NCI-H510A (cell line): ENCODE results near the gene RPL29.

Source experiments
- DNase-seq: peaks from one replicate; lab custom pipeline; 2025; lab: John Stamatoyannopoulos, UW

Gene RPL29

GRCh38 chr3:51963951-51964451 lies 31.7 kb downstream of the RPL29 start:
- DNase-seq: no peak

- no peak for DNase-seq
Observed at GRCh38 chr3:51962854-51963530, 32.7 kb downstream of the RPL29 start.

GRCh38 chr3:51961602-51962569 lies 33.8 kb downstream of the RPL29 start:
- DNase-seq: no peak

- no peak for DNase-seq
Observed at GRCh38 chr3:51961011-51961410, 34.7 kb downstream of the RPL29 start.

- DNase-seq: no peak
Observed at GRCh38 chr3:51960386-51960785, 35.3 kb downstream of the RPL29 start.

- DNase-seq: no peak
Observed at GRCh38 chr3:51959651-51960050, 36.0 kb downstream of the RPL29 start.

- no peak for DNase-seq
Observed at GRCh38 chr3:51958603-51959521, 36.8 kb downstream of the RPL29 start.

GRCh38 chr3:51957520-51958205 lies 38.0 kb downstream of the RPL29 start:
- DNase-seq: no peak

GRCh38 chr3:51955893-51956770 lies 39.6 kb downstream of the RPL29 start:
- no peak for DNase-seq

- DNase-seq: no peak
Observed at GRCh38 chr3:51955175-51955892, 40.4 kb downstream of the RPL29 start, which contains the start of gene GPR62. TSS of gene GPR62 (plus strand) at chr3:51955381. CDS start at chr3:51955653, 272 bp downstream.

GRCh38 chr3:51954713-51955112 lies 41.0 kb downstream of the RPL29 start:
- DNase-seq: no peak

- no peak for DNase-seq
Observed at GRCh38 chr3:51954105-51954504, 41.6 kb downstream of the RPL29 start.

GRCh38 chr3:51953445-51953844 lies 42.2 kb downstream of the RPL29 start:
- peak; percentile 23 for DNase-seq

GRCh38 chr3:51950899-51951298 lies 44.8 kb downstream of the RPL29 start:
- DNase-seq: no peak

- no peak for DNase-seq
Observed at GRCh38 chr3:51949121-51949520, 46.6 kb downstream of the RPL29 start.

GRCh38 chr3:51948016-51948580 lies 47.6 kb downstream of the RPL29 start:
- DNase-seq: no peak

- DNase-seq: no peak
Observed at GRCh38 chr3:51947215-51947900, 48.3 kb downstream of the RPL29 start.

- DNase-seq: no peak
Observed at GRCh38 chr3:51946796-51947195, 48.9 kb downstream of the RPL29 start.
